Fibroblast of lung (primary cell): ENCODE results near the gene GALNT7. TPM values are rescaled to one million over a fixed set of nuclear protein-coding genes. Genes with fewer than 3 reads are reported as not detected.

Experiments
- DNase-seq, 2 donors: peaks; one replicate each; pipeline versions ENCODE4 v3.0.0 to v3.0.0-alpha.2; 2010; ENCODE audit warnings: low read depth in 2 of 2
- H2AFZ ChIP-seq: 2 replicates; pipeline ENCODE4 v1.5.1; 2012; ENCODE audit warnings: low read length, control low read depth, inconsistent platforms
- H3K27ac ChIP-seq: 2 replicates; pipeline ENCODE4 v1.5.1; 2011; ENCODE audit warnings: low read length, control low read depth; ENCODE audit not compliant: insufficient read depth
- H3K27me3 ChIP-seq: 2 replicates; pipeline ENCODE4 v1.5.1; 2011; ENCODE audit warnings: mild to moderate bottlenecking, low read length; ENCODE audit not compliant: control insufficient read depth, insufficient read depth
- H3K36me3 ChIP-seq: 2 replicates; pipeline ENCODE4 v1.5.1; 2011; ENCODE audit warnings: low read length; ENCODE audit not compliant: control insufficient read depth, insufficient read depth
- H3K4me1 ChIP-seq: 2 replicates; pipeline ENCODE4 v1.5.1; 2011; ENCODE audit warnings: low read length; ENCODE audit not compliant: control insufficient read depth, insufficient read depth; ENCODE audit errors: extremely low read depth
- H3K4me2 ChIP-seq: 2 replicates; pipeline ENCODE4 v1.5.1; 2011; ENCODE audit warnings: low read length, control low read depth; ENCODE audit not compliant: insufficient read depth; ENCODE audit errors: extremely low read depth
- H3K4me3 ChIP-seq, 4 experiments: fragments of 200-600 bp in 1 of 4; sonication (generic) in 1 of 4; replicated peaks in 1 of 4; 2 replicates each; pipeline ENCODE4 v1.5.1; 2011 to 2016; ENCODE audit warnings: low read length in 4 of 4, low read depth in 3 of 4, mild to moderate bottlenecking in 3 of 4, control low read depth in 2 of 4, inconsistent platforms in 1 of 4, mixed read lengths in 1 of 4; ENCODE audit not compliant: insufficient read depth in 1 of 4; ENCODE audit errors: control extremely low read depth in 1 of 4
- H3K79me2 ChIP-seq: 2 replicates; pipeline ENCODE4 v1.5.1; 2012; ENCODE audit warnings: mild to moderate bottlenecking, low read length, inconsistent platforms; ENCODE audit not compliant: control insufficient read depth, insufficient read depth
- H3K9ac ChIP-seq: 2 replicates; pipeline ENCODE4 v1.5.1; 2011; ENCODE audit warnings: mild to moderate bottlenecking, low read length, control low read depth; ENCODE audit not compliant: insufficient read depth
- H3K9me3 ChIP-seq: 2 replicates; pipeline ENCODE4 v1.5.1; 2012; ENCODE audit warnings: low read depth, low read length; ENCODE audit not compliant: control insufficient read depth, insufficient read depth
- H4K20me1 ChIP-seq: 2 replicates; pipeline ENCODE4 v1.5.1; 2011; ENCODE audit warnings: low read length; ENCODE audit not compliant: control insufficient read depth, insufficient read depth; ENCODE audit errors: extremely low read depth
- EZH2 ChIP-seq: IDR thresholded peaks from 2 replicates; pipeline ENCODE4 v1.5.1; 2012; ENCODE audit warnings: low read length, control low read depth, mild to moderate bottlenecking; ENCODE audit errors: missing control alignments
- polyA plus RNA-seq, 2 donors: library from polyadenylated mRNA; depleted of rRNA in 1 of 2; stranded (reverse) in 1 of 2; unstranded in 1 of 2; fragments of >200 nt; gene quantifications; 2 replicates each; pipeline ENCODE4 v1.2.1, GENCODE V29; 2011 to 2012; ENCODE audit warnings: missing spikeins in 1 of 2
- total RNA-seq: library from RNA; depleted of rRNA; stranded (reverse); fragments of >200 nt; gene quantifications from 2 replicates; pipeline ENCODE4 v1.2.1, GENCODE V29; 2014
- TF ChIP-seq, protein P1 (sequence below), 2 donors: IDR thresholded peaks in 1 of 2; conservative IDR thresholded peaks in 1 of 2; 1 replicate in 1 of 2; 2 replicates in 1 of 2; pipeline ENCODE4 v1.5.1; 2011 to 2012; ENCODE audit warnings: low read length in 2 of 2, control low read depth in 1 of 2, inconsistent platforms in 1 of 2, low read depth in 1 of 2, mild to moderate bottlenecking in 1 of 2

The GALNT7 gene
- total and polyA plus RNA-seq, 2 donors (not counting 1 experiment from before 2014, with no cell fraction given) = 40.4 to 45.4 TPM

DNA sequence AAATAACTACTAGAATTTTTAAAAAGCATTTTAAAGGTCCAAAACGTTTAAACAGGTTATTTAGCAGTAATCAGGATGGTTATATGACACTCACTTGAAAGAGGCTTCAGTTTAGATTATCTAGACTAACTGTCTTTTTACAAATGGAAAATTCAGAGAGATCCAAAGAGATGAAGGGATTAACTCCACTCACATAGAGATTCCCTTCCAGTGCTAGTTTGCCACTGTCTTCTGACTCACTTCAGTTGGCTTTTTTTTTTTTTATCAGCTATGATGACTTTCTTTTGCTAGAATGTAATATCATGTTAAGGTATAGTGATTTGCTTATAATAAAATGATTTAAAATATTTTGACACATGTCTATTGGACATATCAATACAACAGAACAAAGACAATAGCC is 43.8 kb downstream of the GALNT7 start:
- Histone ChIP-seq H3K27me3 (no peaks in the 10 kb centered on the region), H3K36me3 (no peaks in the 10 kb centered on the region), H3K9me3 (no peaks in the 10 kb centered on the region), H3K4me3 (no peak overlapping the region), H2AFZ (no peak overlapping the region), H3K4me1 (no peaks in the 10 kb centered on the region), H3K27ac (no peak overlapping the region), H3K79me2 (no peaks in the 10 kb centered on the region), H4K20me1 (no peaks in the 10 kb centered on the region), H3K9ac (no peak overlapping the region), H3K4me2 (no peak overlapping the region)
- peak in 1 of 2 donors; percentile 35 for DNase-seq
- TF ChIP-seq, protein P1, sequence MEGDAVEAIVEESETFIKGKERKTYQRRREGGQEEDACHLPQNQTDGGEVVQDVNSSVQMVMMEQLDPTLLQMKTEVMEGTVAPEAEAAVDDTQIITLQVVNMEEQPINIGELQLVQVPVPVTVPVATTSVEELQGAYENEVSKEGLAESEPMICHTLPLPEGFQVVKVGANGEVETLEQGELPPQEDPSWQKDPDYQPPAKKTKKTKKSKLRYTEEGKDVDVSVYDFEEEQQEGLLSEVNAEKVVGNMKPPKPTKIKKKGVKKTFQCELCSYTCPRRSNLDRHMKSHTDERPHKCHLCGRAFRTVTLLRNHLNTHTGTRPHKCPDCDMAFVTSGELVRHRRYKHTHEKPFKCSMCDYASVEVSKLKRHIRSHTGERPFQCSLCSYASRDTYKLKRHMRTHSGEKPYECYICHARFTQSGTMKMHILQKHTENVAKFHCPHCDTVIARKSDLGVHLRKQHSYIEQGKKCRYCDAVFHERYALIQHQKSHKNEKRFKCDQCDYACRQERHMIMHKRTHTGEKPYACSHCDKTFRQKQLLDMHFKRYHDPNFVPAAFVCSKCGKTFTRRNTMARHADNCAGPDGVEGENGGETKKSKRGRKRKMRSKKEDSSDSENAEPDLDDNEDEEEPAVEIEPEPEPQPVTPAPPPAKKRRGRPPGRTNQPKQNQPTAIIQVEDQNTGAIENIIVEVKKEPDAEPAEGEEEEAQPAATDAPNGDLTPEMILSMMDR (conservative IDR thresholded peaks at IDR 0.05 in 1 of 2, IDR thresholded peaks at IDR 0.05 in 1 of 2; ENCODE audit: low read depth in 1 of 2, low read length in 2 of 2) = no peak
- TF ChIP-seq EZH2 = no peak

DNA sequence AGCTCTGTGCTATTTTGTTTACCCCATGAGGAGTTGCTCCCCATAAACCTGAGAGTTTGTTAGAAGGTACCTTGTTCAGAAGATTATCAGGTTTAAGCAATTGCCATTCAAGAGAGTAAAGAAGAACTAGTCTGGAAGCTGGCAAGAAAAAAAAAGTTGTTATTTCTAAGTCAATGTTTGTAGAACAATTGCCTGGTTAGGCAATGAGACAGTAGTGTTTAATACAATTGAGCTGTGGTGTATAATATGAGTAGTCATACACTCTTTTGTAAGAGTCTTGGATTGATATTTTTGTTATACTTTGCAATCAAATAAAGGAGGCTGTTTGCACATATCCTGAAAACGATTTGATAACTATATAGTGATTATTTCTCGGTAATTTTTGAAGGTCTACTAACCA is 44.7 kb downstream of the GALNT7 start:
- H3K79me2 ChIP-seq = no peaks in the 10 kb centered on the region
- H3K4me3 ChIP-seq = no peak overlapping the region
- H4K20me1 ChIP-seq = no peaks in the 10 kb centered on the region
- DNase-seq = no peak
- TF ChIP-seq, protein P1 (conservative IDR thresholded peaks at IDR 0.05 in 1 of 2, IDR thresholded peaks at IDR 0.05 in 1 of 2; ENCODE audit: low read depth in 1 of 2, low read length in 2 of 2) = no peak
- no peak for TF ChIP-seq EZH2
- H3K36me3 ChIP-seq = no peaks in the 10 kb centered on the region
- no peaks in the 10 kb centered on the region for H3K4me1 ChIP-seq
- H3K4me2 ChIP-seq = no peak overlapping the region
- no peak overlapping the region for H3K9ac ChIP-seq
- no peaks in the 10 kb centered on the region for H3K9me3 ChIP-seq
- no peaks in the 10 kb centered on the region for H3K27me3 ChIP-seq
- no peak overlapping the region for H3K27ac ChIP-seq
- H2AFZ ChIP-seq = no peak overlapping the region

DNA sequence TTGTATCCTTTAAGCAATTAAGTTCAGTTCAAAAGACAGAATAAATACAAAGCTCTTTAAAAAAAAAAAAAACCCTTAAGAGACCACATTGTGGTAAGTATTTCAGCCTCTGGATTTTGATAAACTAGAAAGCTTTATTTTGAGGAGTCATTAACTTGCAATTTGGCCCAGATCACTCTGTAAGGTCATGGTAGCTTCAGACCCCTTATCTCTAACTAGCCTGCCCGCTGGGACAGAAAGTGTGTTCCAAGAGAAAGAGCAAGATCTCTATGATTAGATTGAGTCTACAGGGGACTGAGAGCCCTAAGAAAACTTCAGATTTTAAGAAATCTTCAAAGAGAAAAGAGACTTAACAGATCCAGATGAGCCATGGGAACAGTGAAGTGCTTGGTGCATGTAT is 45.6 kb downstream of the GALNT7 start:
- Histone ChIP-seq H3K9me3 (no peaks in the 10 kb centered on the region), H3K36me3 (no peaks in the 10 kb centered on the region), H3K79me2 (no peaks in the 10 kb centered on the region), H3K27ac (no peak overlapping the region), H4K20me1 (no peaks in the 10 kb centered on the region), H3K27me3 (no peaks in the 10 kb centered on the region), H3K4me1 (peaks cover 3% of the 10 kb centered on the region), H2AFZ (no peak overlapping the region), H3K4me3 (no peak overlapping the region), H3K9ac (no peak overlapping the region), H3K4me2 (no peak overlapping the region)
- TF ChIP-seq, protein P1 (conservative IDR thresholded peaks at IDR 0.05 in 1 of 2, IDR thresholded peaks at IDR 0.05 in 1 of 2; ENCODE audit: low read depth in 1 of 2, low read length in 2 of 2) = no peak
- DNase-seq = peak in 1 of 2 donors; percentile 33
